ENCODE measurements around the gene VWCE. TPM values are rescaled to one million over a fixed set of nuclear protein-coding genes. Genes with fewer than 3 reads are reported as not detected.

Gene VWCE
- total RNA-seq, 2 experiments from 2014 or later, result 0.79 to 5.5 TPM

DNA sequence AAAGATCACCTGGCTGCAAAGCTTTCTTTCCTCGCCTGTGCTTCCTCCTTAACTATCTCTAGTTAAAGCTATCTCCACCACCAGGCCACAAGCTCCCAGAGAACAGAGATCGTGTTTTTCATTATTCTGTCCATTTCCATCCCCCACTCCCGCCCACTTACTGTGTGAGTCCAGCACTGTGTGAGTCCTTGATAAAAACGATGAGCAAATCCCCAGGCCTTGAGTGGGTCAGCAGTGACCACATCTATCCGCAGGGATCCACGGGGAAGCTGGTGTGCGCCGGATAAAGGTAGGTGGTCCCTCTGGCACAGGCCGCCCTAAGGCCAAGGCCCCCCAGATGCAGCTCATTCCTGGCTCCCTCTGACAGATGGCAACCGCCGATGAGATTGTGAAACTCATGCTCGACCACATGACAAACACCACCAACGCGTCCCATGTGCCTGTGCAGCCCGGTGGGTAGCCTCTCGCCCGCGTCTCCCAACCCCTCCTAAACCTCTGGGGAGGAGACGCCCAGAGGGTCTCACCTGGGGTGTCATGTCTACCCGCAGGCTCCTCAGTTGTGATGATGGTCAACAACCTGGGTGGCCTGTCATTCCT is 47.2 kb upstream of the VWCE start:
- H3K4me1 ChIP-seq (ENCODE audit: insufficient read depth, low read length, poor library complexity, severe bottlenecking), result no peaks in the 10 kb centered on the region
- H3K4me3 ChIP-seq (ENCODE audit: low read depth, low read length, poor library complexity, severe bottlenecking), result no peak overlapping the region
- DNase-seq (ENCODE audit: low spot score), result no peak
- H3K79me2 ChIP-seq (ENCODE audit: insufficient read depth, low read depth, low read length), result no peaks in the 10 kb centered on the region
- intact Hi-C loops (cut with micrococcal nuclease; ENCODE audit: unreplicated experiment), result no loop called here
- peaks cover 34% of the 10 kb centered on the region for H3K36me3 ChIP-seq (ENCODE audit: insufficient read depth, low read length)
- no peaks in the 10 kb centered on the region for H3K9me3 ChIP-seq (ENCODE audit: low read length)
- ChIA-PET POLR2A (no interaction called here), CTCF (ENCODE audit: unreplicated experiment) (interaction anchor here (0.7 kb wide), 1 partner anchor 44 kb away, joined by 3 read pairs; no protein-coding TSS in a partner anchor)
- H3K9me2 ChIP-seq (ENCODE audit: insufficient read depth, low read length), result no peaks in the 10 kb centered on the region
- no peak overlapping the region for H3K27ac ChIP-seq (ENCODE audit: low read depth, low read length, poor library complexity, severe bottlenecking)
- no peaks in the 10 kb centered on the region for H4K20me1 ChIP-seq (ENCODE audit: insufficient read depth, low read length)
- no peak overlapping the region for H2AFZ ChIP-seq (ENCODE audit: low read length)
- no TSS peak for BruUV-seq (replicated peaks)
- H3K4me2 ChIP-seq (ENCODE audit: low read length), result no peak overlapping the region
- TF ChIP-seq, protein P1, sequence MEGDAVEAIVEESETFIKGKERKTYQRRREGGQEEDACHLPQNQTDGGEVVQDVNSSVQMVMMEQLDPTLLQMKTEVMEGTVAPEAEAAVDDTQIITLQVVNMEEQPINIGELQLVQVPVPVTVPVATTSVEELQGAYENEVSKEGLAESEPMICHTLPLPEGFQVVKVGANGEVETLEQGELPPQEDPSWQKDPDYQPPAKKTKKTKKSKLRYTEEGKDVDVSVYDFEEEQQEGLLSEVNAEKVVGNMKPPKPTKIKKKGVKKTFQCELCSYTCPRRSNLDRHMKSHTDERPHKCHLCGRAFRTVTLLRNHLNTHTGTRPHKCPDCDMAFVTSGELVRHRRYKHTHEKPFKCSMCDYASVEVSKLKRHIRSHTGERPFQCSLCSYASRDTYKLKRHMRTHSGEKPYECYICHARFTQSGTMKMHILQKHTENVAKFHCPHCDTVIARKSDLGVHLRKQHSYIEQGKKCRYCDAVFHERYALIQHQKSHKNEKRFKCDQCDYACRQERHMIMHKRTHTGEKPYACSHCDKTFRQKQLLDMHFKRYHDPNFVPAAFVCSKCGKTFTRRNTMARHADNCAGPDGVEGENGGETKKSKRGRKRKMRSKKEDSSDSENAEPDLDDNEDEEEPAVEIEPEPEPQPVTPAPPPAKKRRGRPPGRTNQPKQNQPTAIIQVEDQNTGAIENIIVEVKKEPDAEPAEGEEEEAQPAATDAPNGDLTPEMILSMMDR (conservative IDR thresholded peaks at IDR 0.05; ENCODE audit: low read length), result no peak
- no peak for TF ChIP-seq EZH2phosphoT487 (IDR thresholded peaks at IDR 0.05; ENCODE audit: borderline replicate concordance, low read depth, low read length)

DNA sequence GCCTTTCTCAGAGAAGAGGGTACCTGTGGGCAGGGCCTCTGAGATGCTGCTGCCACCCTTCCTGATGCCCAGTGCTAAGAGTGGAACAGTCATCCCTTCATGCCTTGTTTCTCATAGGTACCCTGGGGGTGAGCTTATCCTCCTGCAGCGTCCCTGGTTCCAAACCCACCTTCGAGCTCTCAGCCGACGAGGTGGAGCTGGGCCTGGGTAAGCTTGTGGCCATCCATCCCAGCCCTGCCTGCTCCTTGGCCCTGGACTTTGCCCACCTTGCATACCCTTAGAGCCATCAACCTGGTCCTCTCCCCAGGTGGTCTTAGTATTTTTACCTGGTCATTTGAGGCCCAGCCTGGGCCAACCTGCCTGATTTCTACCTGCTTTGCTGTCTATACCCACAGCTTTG is 46.6 kb upstream of the VWCE start:
- no peaks in the 10 kb centered on the region for H3K79me2 ChIP-seq (ENCODE audit: insufficient read depth, low read depth, low read length)
- H2AFZ ChIP-seq (ENCODE audit: low read length), result no peak overlapping the region
- no TSS peak for BruUV-seq (replicated peaks)
- intact Hi-C loops (cut with micrococcal nuclease; ENCODE audit: unreplicated experiment), result no loop called here
- H3K9me3 ChIP-seq (ENCODE audit: low read length), result no peaks in the 10 kb centered on the region
- H3K4me3 ChIP-seq (ENCODE audit: low read depth, low read length, poor library complexity, severe bottlenecking), result no peak overlapping the region
- H3K4me2 ChIP-seq (ENCODE audit: low read length), result no peak overlapping the region
- no peaks in the 10 kb centered on the region for H3K9me2 ChIP-seq (ENCODE audit: insufficient read depth, low read length)
- ChIA-PET POLR2A (no interaction called here), CTCF (ENCODE audit: unreplicated experiment) (no interaction called here)
- no peak for TF ChIP-seq EZH2phosphoT487 (IDR thresholded peaks at IDR 0.05; ENCODE audit: borderline replicate concordance, low read depth, low read length)
- TF ChIP-seq, protein P1 (conservative IDR thresholded peaks at IDR 0.05; ENCODE audit: low read length), result no peak
- H4K20me1 ChIP-seq (ENCODE audit: insufficient read depth, low read length), result no peaks in the 10 kb centered on the region
- H3K36me3 ChIP-seq (ENCODE audit: insufficient read depth, low read length), result peaks cover 29% of the 10 kb centered on the region
- DNase-seq (ENCODE audit: low spot score), result no peak
- no peak overlapping the region for H3K27ac ChIP-seq (ENCODE audit: low read depth, low read length, poor library complexity, severe bottlenecking)
- no peaks in the 10 kb centered on the region for H3K4me1 ChIP-seq (ENCODE audit: insufficient read depth, low read length, poor library complexity, severe bottlenecking)

DNA sequence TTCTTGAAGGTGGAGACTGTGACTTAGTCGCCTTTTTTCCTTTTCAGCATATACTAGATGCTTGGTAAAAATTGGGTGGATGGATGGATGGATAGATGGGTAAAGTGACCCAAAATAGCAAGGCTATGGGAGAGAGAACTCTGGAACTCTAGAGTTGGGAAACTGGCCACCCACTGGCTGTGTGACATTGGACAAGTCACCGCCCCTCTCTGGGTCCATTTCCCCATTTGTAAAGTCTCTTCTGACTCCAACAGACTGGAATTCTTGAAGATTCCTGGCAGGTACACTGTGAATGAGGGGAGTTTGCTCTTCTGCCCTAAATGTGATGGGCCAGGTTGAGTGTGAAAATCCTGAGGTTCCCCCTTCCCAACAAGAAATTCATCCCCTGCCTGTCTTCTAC is 45.9 kb upstream of the VWCE start:
- no peak for DNase-seq (ENCODE audit: low spot score)
- no TSS peak for BruUV-seq (replicated peaks)
- H3K4me1 ChIP-seq (ENCODE audit: insufficient read depth, low read length, poor library complexity, severe bottlenecking), result peaks cover 7% of the 10 kb centered on the region
- H4K20me1 ChIP-seq (ENCODE audit: insufficient read depth, low read length), result no peaks in the 10 kb centered on the region
- H3K9me3 ChIP-seq (ENCODE audit: low read length), result no peaks in the 10 kb centered on the region
- no peak overlapping the region for H3K4me2 ChIP-seq (ENCODE audit: low read length)
- H3K4me3 ChIP-seq (ENCODE audit: low read depth, low read length, poor library complexity, severe bottlenecking), result no peak overlapping the region
- ChIA-PET POLR2A (no interaction called here), CTCF (ENCODE audit: unreplicated experiment) (no interaction called here)
- intact Hi-C loops (cut with micrococcal nuclease; ENCODE audit: unreplicated experiment), result no loop called here
- H3K27ac ChIP-seq (ENCODE audit: low read depth, low read length, poor library complexity, severe bottlenecking), result no peak overlapping the region
- H3K36me3 ChIP-seq (ENCODE audit: insufficient read depth, low read length), result peaks cover 28% of the 10 kb centered on the region
- H2AFZ ChIP-seq (ENCODE audit: low read length), result no peak overlapping the region
- H3K79me2 ChIP-seq (ENCODE audit: insufficient read depth, low read depth, low read length), result no peaks in the 10 kb centered on the region
- H3K9me2 ChIP-seq (ENCODE audit: insufficient read depth, low read length), result no peaks in the 10 kb centered on the region
- TF ChIP-seq, protein P1 (conservative IDR thresholded peaks at IDR 0.05; ENCODE audit: low read length), result no peak
- no peak for TF ChIP-seq EZH2phosphoT487 (IDR thresholded peaks at IDR 0.05; ENCODE audit: borderline replicate concordance, low read depth, low read length)

All from OCI-LY7 (cell line).